HG02678 (cell line): ENCODE measurements around the gene FIGLA.
A peak's percentile ranks its signal among the peaks of the same experiment; 100 is the strongest.

ENCODE experiments used
- ATAC-seq: cut with Tn5 transposase; IDR thresholded peaks from one replicate; pipeline ENCODE4 v1.9.1; 2021; ENCODE audit warnings: mild to moderate bottlenecking, moderate library complexity; ENCODE audit not compliant: unreplicated experiment

FIGLA gene

DNA sequence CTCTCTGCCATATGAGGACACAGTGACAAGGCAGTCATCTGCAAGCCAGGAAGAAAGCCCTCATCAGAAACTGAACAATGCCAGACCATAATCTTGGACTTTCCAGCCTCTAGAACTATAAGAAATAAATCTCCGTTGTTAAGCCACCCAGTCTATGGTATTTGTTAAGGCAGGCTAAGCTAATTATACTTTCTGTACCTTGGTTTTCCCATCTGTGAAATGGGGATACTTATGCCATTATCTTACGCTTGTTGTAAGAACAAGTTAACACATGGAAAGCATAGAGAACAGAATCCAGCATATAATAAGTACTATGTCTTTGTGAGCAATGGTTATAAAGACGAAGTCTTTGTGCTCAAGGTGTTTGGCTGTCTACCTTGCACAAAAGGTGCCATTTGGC is 14.2 kb downstream of the FIGLA start:
- no peak for ATAC-seq

DNA sequence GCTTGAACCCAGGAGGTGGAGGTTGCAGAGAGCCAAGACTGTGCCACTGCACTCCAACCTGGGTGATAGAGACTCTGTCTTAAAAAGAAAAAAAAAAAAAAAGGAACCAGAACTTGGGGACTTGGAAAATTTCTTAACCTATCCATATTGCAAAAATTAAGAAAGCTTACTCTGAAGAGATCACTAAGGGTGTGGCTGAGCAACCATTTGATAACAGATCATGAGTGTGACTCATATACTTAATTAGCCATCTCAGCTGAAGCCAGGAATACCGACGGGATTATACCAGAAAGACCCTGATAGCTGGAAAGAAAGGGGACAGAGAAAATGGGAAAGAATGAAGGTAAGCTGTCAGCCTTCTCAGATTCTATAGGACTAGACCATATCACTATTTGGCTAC is 15.3 kb downstream of the FIGLA start:
- ATAC-seq: no peak

DNA sequence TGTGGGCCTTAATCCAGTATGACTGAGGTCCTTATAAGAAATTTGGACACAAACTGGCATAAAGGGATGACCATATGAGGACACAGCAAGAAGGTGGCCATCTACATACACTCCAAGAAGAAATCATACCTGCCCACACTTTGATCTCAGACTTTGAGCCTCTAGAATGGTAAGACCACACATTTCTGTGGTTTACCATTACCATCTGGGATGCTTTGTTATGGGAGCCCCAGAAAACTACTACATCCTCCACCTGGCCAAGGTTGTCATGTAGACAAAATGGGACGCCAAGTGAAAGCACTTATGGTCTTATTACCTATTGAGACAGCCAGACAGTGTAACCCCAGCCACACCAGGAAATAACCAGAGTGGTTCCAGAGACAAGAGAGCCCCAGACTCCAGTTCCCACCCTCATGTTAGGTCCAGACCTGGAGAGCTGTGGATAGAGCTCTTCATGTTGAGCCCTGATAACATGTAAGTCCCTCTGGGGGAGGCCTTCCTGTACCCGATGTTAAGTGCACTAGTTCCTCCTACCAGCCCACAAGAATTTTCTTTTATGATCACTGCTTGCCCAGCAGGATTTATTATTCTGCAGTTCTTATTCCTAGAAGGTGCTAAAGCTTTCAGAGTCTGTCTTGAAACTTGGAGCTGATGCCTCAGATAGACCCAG is 17.8 kb downstream of the FIGLA start:
- ATAC-seq: no peak

DNA sequence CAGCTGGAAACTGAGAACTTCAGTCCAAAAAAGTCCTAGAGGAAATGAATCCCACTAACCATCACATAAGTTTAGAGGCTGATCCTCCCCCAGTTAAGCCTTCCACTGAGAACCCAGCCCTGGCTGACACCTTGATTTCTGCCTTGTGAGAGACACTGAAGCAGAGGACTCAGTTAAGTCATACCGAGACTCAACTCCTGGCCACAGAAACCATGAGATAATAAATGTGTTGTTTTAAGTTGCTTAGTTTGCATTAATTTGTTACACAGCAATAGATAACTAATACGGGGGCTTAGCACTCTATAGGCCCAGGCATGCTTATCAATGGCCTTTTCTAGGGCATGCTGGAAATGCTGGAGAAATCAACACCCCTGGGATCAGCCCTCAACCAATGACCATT is 19.0 kb downstream of the FIGLA start:
- ATAC-seq: peak; percentile 63

DNA sequence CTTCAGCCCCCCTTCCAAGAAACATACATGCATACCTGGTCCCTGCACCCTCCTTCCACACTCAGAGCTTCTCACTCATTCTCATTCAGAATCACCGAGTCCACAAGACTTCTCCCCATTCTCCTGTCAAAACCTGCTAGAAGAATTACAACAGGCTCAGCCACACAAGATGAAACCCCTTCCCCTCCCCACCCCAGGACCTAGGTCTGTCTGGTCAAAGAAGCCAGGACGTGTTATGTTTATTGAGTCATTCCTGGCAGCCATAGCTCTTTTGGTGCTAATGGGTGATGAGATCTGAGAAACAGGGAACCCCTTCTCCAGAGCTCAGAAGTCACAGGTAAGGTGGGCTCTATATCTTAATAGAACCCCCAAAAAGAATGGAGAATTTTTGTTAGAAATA is 21.0 kb downstream of the FIGLA start:
- no peak for ATAC-seq

DNA sequence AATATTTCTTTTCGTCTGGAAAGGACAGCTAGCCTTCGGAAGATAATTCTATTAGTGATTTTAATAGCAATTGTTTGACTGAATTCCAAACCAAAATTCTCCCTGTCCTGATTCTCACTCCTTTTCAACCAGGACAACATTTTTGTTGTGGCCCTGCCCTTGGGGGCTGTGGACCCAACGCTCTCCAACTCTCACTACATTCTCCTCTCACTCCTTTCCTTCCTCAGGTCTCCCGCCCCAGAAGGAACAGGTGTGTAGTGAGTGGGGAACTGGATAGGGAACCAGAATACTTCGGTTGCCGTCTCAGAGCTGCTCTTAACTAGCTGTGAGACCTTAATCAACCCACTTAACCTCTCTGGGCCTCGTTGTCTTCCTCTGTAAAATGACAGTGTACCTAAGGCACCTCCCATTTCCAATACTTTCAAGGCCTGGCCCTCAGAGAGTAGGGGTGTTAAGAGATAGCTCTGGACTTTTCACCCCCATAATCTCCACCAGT is 21.8 kb downstream of the FIGLA start:
- no peak for ATAC-seq

DNA sequence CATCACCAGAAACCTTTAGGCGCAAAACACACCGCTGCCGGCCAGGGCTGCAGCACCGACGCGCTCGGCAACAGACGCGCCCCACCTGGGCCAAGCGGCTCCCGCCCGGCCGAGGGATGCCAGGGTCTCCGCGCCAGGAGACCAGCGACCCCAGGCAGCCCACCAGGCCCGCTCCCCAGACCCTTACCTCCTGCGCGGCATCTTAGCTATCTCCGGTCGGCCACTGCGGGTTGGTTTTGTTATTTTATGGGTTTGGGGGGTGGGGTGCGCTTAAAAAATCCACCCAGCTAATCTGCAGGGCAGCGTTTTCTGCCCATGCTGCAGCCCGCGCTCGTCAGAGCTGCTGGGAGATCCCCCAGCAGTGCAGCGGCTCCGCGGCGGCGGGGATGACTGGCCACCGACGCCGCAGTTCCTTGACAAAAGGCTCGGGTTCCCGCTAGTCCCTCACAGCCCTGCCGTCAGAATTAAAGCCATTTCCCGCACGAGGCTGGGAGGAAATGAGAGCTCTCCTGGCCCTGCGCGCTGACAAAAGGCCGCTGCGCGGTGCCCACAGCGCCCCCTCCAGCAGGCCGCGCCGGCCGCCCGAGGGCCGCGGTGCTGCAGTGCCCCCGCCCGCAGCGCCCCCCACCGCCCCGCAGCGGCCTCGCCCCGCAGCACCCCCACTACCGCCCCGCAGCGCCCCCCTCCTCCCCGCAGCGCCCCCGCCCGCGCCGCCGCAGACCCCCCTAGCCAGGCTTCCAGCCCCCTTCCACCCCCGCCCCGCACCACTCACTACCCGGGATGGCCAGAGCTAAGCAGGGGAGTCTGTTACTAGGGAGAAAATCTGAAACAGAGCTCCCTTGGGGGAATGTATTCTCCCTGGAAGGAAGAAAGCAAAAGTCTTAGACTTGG is 22.5 kb downstream of the FIGLA start, which contains the start of gene ADD2:
Gene ADD2, minus strand, starts transcription at position 502 of the 891 bp plus-strand sequence. CDS start 61,792 bp downstream, outside the sequence.
- ATAC-seq: no peak

DNA sequence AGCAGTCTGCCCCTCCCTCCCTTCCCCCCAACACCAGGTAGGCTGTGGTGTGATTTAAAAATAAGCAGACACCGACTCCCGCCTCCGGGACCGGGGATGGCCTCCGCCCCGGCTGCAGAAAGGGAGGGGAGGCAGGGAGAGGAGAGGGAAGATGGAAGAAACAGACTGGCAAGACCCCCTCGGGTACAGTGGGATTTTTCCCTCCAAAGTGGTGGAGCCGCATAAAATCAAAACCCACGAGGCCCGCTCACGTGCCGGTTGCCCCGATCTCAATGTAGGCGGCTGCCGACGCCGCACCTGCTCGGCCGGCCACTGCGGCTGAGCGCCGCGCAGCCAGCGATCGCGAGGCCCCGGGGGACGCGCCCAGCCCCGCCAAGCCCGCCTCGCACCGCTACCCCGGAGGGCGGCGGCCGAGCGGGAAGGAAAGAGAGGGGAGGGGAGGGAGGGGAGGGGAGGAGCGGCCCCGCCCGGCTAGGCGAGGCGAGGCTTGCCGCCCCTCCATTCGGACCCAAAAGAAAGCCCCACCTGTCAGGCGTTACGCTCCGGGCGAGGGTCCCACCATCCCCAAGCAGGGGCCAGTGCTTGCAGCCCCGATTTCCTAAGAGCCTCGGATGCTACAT is 23.3 kb downstream of the FIGLA start:
- ATAC-seq: no peak

DNA sequence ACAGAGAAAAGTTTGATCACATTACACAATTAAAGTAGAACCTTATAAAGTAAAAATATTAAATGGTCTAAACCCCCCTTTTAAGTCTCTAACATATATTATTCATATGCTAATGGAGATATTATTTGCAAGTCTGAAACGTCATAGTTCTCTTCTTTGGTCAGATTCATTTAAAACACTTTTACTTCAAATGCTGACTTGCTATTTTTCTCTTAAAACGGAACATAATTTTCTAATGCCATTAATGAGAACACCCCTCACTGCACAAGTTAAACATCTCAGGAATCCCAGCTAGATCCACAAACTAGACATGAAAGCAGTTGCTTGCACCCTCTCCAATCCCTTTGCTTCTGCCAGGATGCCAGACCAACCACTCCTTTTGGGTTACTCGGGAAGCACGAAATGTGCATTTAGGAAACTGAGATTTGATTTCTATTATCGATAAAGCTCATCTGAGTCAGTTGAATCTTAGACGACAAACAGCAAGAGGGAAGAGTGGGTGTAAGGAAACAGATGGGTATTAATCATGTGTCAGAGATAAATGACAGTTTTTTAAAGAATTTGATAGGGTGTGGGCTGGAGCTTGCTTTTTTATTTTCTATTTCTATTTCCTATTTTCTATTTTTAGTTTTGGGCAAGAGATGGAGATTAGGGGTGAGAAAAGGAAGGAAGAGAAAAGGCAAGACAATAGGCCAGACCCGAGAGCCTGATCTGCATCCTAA is 23.9 kb downstream of the FIGLA start:
- no peak for ATAC-seq

DNA sequence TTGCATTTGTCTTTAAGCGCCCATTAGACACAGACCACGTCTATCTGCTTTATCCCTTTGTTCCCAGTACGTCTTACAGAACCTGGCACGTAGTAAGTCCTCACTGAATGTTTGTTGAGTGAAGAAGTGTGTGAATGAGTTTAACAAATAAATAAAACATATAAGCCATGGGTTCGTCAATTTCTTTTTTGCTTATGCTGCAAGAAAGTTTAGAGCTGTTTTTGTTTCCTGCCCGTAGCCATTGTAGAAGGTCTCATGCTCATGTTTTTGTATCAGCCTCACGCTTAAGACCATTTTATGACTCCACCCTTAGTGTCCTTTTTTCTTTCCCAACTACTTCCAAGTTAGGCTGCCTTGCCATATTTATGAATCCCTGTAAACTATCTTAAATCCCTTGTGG is 24.9 kb downstream of the FIGLA start:
- ATAC-seq: no peak

DNA sequence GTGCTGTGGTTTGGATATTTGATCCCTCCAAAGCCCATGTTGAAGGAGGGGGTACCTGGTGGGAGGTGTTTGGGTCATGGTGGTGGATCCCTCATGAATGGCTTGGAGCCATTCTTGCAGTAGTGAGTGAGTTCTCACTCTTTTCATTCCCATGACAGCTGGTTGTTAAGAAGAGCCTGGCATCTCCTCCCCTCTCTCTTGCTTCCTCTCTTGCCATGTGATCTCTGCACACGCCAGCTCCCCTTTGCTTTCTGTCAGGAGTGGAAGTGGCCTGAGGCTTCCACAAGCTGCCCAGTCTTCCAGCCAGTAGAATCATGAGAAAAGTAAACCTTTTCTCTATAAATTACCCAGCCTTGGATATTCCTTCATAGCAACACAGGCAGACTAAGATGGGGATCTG is 31.0 kb downstream of the FIGLA start:
- no peak for ATAC-seq

DNA sequence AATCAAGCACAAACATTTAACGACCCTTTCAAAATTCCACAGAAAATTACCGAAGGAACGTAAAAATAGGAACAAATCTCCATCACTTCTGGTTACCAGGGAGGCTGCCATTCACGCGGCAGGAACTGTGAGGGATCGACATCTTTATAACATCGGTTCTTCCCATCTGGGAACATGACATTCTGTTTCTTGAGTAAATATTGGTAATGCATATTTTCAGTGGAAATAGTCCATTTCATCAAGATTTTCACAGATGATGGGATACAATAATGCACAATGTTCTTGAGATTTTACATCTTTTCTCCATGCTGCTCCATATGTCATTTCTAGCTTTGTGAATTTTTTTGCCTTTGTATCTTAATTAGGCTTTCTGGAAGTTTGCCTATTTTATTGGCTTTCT is 32.5 kb downstream of the FIGLA start:
- no peak for ATAC-seq

DNA sequence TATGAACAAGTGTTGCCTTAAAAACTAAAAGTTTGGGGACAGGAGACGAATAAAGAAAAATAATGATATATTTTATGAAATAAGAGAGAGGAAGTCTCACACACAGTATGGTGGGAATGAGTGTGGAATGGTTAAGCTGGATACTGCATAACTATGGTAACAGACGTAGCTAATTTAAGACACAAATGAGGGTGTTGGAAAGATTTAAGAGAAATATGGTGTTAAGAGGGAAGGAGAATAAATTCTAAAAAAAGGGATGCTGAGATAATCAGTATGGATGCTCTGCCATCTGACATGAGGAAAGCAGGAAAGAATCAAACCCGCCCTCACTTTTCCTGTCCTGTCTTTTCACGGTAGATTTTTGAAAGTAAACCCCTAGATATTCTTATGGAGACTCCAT is 33.1 kb downstream of the FIGLA start:
- ATAC-seq: no peak

DNA sequence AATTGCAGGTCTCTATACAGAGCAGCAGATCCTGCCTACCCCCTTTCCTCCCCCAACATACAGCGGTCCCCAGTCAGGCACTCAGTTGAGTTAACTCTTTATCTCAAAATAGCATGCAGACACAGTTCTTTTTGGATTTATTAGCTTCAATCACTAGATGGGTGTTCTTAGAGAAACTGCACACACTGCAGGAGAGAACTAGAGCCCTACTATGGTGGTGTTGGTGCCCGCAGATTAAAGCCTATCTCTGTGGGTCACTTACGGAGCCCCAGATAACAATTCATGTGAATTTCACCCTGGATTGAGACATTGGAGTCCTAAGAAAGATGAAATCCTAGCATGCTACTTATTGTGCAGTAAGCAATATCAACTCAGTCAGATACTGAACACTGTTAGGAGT is 34.3 kb downstream of the FIGLA start:
- no peak for ATAC-seq

DNA sequence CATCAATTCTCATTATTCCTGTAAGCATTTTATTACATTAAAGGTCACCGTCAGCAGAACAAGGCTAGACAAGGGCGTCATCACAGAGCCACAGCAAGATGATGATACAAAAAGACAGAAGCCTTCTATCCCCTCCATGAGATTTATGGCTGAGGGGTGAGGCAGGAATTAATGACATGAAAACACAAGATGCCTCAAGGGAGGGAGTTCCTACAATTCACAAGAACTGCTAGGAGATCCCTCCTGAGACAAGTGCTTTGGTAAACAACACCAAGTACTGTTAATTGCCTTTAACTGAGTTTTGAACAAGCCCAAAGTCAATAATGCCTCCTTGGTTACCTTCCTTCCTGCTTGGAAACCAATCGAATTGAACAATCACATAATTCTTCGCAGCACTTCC is 36.5 kb downstream of the FIGLA start:
- ATAC-seq: no peak

DNA sequence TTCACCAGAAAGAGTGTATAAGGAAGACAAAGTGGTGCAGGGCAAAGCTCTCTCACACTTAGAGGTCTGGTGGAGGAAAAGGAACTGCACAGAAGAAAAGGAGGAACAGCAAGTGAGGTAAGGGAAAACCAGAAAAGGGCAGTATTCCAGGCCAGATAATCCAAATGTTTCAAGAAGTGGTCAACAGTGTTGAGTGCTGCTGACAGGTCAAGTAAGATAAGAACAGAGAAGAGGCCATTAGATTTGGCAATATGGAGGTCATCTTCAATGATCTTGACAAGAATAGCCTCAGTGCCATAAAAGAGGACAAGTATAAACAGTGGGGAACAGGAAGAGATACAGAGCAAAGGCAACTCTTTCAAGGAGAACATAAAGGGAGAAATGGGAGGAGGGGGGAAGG is 37.4 kb downstream of the FIGLA start:
- ATAC-seq: no peak

DNA sequence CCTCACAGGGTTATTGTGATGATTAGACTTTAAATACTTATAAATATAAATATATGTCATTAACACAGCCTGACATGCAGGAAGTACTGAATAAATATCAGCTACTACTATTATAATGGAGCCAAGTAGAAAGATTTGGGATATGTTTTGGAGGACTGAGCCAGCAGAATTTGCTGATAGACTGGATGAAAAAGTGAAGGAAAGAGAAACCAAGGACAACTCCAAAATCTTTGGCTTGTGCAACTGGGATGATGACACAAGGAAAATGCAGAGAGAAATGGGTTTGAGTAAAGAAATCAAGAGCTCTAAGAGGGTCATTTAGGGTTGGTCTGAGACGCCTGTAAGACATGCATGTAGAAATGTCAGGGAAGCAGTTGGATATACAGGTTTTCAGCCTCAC is 38.0 kb downstream of the FIGLA start:
- ATAC-seq: no peak

DNA sequence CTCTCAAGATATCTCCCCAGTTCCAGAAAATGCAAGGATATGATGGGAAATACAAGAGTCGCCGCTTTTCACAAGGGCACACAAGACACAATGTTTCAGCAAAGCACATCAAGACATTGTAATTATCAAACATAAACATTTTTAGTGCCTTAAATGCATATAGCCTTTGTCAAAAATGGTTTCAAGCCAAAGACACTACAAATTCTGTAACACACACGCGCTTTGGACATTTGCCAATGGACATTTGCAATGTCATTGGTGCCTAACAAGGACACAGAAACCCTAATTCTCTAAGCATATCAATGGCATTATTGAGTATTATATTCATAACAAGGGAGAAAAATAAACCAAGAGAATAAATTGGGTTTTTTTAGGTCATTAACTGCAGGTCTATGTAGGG is 38.6 kb downstream of the FIGLA start:
- no peak for ATAC-seq

DNA sequence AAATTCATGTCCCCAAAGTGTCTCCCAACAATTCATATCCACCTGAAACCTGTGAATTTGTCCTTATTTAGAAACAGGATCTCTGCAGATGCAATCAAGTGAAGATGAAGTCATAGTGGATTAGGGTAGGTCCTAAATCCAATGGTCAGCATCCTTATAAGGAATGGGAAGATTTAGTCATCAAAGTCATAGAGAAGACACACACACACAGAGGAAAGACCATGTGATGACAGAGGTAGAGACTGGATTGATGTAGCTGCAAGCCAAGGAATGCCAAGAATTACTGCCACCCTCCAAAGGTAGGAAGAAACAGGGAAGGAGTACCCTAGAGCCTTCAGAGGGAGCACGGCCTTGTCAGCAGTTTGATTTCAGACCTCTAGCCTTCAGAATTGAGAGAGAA is 40.1 kb downstream of the FIGLA start:
- no peak for ATAC-seq

DNA sequence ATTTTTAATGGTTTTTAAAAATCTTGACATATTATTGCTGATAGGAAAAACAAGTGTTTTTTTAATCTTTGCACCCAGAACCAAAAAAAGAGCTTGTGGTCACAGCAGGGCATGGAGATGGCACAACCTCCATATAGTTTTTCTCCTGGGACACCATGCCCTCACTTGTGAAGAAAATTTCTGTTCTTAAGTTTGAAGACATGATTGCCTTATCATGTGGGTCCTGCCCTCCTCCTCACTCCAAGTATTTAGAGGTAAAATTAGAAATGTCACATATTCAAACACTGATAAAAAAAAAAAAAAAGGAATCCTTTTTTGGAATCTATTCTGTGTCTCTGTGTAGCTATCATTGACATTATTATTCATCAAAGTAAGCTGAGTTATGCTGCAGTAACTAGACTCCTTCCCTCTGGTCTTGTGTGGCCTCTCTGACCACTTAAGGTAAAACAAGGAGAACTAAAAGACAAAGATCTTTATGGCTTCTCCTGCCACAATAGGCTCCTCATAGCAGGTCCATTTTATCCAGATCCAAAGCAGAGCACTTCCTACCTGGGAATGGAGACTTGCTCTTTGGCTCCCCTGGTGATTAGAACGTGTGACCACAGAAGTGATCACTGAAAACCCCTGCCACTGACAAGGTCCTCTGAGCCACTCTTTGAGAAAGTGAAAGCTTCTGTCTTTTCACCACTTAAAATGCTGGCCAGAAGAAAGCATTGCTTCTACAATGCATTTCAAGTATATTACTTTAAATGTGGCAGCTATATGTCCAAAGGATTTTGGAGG is 42.2 kb downstream of the FIGLA start:
- ATAC-seq: no peak
